ENCODE results near the gene SRC.

The SRC gene

GRCh38 chr20:37432606-37433005 is 86.7 kb downstream of the SRC start:
- Histone ChIP-seq H3K9me3 (ENCODE audit: control insufficient read depth, insufficient read depth, low read length) (no peaks in the 10 kb centered on the region), H3K9ac (ENCODE audit: low read depth, low read length) (no peak overlapping the region), H3K4me1 (ENCODE audit: control insufficient read depth, insufficient read depth, low read length) (no peaks in the 10 kb centered on the region), H3K36me3 (ENCODE audit: control insufficient read depth, insufficient read depth, low read length) (no peaks in the 10 kb centered on the region), H3K4me3 (ENCODE audit: low read depth, low read length) (no peak overlapping the region), H3K27me3 (ENCODE audit: control insufficient read depth, insufficient read depth, low read length) (peaks cover 4% of the 10 kb centered on the region)

DNA sequence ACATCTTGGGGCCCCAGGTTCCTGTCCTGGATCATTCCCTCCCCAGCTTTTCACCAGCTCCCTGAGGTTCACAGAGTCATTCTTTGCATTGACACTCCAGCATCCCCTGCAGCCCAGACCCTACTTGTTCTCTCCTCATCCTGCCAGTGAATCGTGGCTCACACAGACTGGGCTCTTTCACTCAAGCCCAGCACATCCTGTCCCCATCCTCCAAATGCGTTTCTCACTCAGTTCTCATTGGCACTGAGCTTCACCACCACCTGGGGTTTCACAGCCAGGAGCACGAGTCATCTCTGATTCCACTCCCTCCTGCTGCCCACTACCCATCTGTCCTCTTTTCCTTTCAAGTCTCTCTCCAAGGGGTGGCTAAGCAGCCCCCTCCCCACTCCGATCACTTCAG is 89.7 kb downstream of the SRC start:
- Histone ChIP-seq H3K9ac (ENCODE audit: low read depth, low read length) (no peak overlapping the region), H3K4me3 (ENCODE audit: low read depth, low read length) (no peak overlapping the region), H3K9me3 (ENCODE audit: control insufficient read depth, insufficient read depth, low read length) (no peaks in the 10 kb centered on the region), H3K36me3 (ENCODE audit: control insufficient read depth, insufficient read depth, low read length) (no peaks in the 10 kb centered on the region), H3K27me3 (ENCODE audit: control insufficient read depth, insufficient read depth, low read length) (peaks cover 2% of the 10 kb centered on the region), H3K4me1 (ENCODE audit: control insufficient read depth, insufficient read depth, low read length) (peaks cover 6% of the 10 kb centered on the region)

GRCh38 chr20:37436527-37437186 is 90.7 kb downstream of the SRC start:
- no peaks in the 10 kb centered on the region for H3K9me3 ChIP-seq (ENCODE audit: control insufficient read depth, insufficient read depth, low read length)
- peaks cover 6% of the 10 kb centered on the region for H3K4me1 ChIP-seq (ENCODE audit: control insufficient read depth, insufficient read depth, low read length)
- H3K27me3 ChIP-seq (ENCODE audit: control insufficient read depth, insufficient read depth, low read length) = peaks cover 2% of the 10 kb centered on the region
- no peak overlapping the region for H3K4me3 ChIP-seq (ENCODE audit: low read depth, low read length)
- H3K36me3 ChIP-seq (ENCODE audit: control insufficient read depth, insufficient read depth, low read length) = no peaks in the 10 kb centered on the region
- no peak overlapping the region for H3K9ac ChIP-seq (ENCODE audit: low read depth, low read length)

- Histone ChIP-seq H3K27me3 (ENCODE audit: control insufficient read depth, insufficient read depth, low read length) (peaks cover 2% of the 10 kb centered on the region), H3K4me3 (ENCODE audit: low read depth, low read length) (no peak overlapping the region), H3K4me1 (ENCODE audit: control insufficient read depth, insufficient read depth, low read length) (peaks cover 6% of the 10 kb centered on the region)
Measured at GRCh38 chr20:37437676-37438075, 91.7 kb downstream of the SRC start.

DNA sequence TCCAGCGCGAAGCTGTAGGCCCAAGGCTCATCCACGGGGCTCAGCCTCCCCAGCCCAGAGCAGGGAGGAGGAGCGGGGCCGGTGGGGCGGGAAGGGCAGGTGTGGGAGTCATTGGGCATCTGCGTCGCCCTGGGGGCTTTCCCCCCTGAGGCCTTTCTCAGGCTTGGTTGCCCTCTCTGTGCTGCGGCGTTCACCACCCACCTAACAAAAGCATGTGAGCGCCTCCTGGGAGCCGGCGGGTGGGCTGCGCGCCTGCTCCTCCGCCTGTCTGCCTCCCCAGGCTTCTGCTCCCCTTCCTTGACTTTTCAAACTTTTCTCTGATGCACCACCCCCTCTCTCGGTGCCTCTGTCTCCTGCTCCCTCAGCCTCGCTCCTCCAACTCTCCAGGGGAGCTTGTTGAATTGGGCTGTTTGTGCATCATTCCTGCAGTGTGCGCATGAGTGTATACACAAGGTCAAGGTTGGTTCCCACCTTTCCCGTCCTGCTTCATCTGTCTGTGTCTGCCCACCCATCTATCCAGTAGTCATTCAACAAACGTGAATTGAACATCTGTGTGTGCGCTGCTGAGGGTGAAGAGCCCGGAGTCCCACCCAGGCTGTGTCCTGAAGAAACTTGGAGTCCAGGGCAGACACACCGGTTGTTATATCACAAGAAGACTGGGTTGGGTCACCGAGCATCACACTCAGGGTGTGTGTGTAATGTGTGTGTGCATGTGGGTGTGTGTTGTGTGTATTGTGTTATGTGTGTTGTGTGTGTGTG is 92.7 kb downstream of the SRC start:
- no peaks in the 10 kb centered on the region for H3K9me3 ChIP-seq (ENCODE audit: control insufficient read depth, insufficient read depth, low read length)
- H3K36me3 ChIP-seq (ENCODE audit: control insufficient read depth, insufficient read depth, low read length) = no peaks in the 10 kb centered on the region
- H3K27me3 ChIP-seq (ENCODE audit: control insufficient read depth, insufficient read depth, low read length) = peaks cover 2% of the 10 kb centered on the region
- H3K9ac ChIP-seq (ENCODE audit: low read depth, low read length) = no peak overlapping the region
- H3K4me3 ChIP-seq (ENCODE audit: low read depth, low read length) = no peak overlapping the region
- H3K4me1 ChIP-seq (ENCODE audit: control insufficient read depth, insufficient read depth, low read length) = peaks cover 6% of the 10 kb centered on the region

More at GRCh38 chr20:37437676-37438075, 91.7 kb downstream of the SRC start:
- no peaks in the 10 kb centered on the region for H3K36me3 ChIP-seq (ENCODE audit: control insufficient read depth, insufficient read depth, low read length)
- H3K9me3 ChIP-seq (ENCODE audit: control insufficient read depth, insufficient read depth, low read length) = no peaks in the 10 kb centered on the region
- no peak overlapping the region for H3K9ac ChIP-seq (ENCODE audit: low read depth, low read length)

GRCh38 chr20:37439223-37439933 is 93.4 kb downstream of the SRC start:
- no peak overlapping the region for H3K4me3 ChIP-seq (ENCODE audit: low read depth, low read length)
- H3K27me3 ChIP-seq (ENCODE audit: control insufficient read depth, insufficient read depth, low read length) = peaks cover 2% of the 10 kb centered on the region
- H3K9ac ChIP-seq (ENCODE audit: low read depth, low read length) = no peak overlapping the region
- no peaks in the 10 kb centered on the region for H3K36me3 ChIP-seq (ENCODE audit: control insufficient read depth, insufficient read depth, low read length)
- H3K4me1 ChIP-seq (ENCODE audit: control insufficient read depth, insufficient read depth, low read length) = peaks cover 6% of the 10 kb centered on the region
- H3K9me3 ChIP-seq (ENCODE audit: control insufficient read depth, insufficient read depth, low read length) = no peaks in the 10 kb centered on the region

GRCh38 chr20:37441023-37441422 is 95.1 kb downstream of the SRC start:
- no peak overlapping the region for H3K9ac ChIP-seq (ENCODE audit: low read depth, low read length)
- H3K9me3 ChIP-seq (ENCODE audit: control insufficient read depth, insufficient read depth, low read length) = no peaks in the 10 kb centered on the region
- no peaks in the 10 kb centered on the region for H3K36me3 ChIP-seq (ENCODE audit: control insufficient read depth, insufficient read depth, low read length)
- H3K27me3 ChIP-seq (ENCODE audit: control insufficient read depth, insufficient read depth, low read length) = peaks cover 5% of the 10 kb centered on the region
- H3K4me3 ChIP-seq (ENCODE audit: low read depth, low read length) = no peak overlapping the region
- peaks cover 6% of the 10 kb centered on the region for H3K4me1 ChIP-seq (ENCODE audit: control insufficient read depth, insufficient read depth, low read length)

DNA sequence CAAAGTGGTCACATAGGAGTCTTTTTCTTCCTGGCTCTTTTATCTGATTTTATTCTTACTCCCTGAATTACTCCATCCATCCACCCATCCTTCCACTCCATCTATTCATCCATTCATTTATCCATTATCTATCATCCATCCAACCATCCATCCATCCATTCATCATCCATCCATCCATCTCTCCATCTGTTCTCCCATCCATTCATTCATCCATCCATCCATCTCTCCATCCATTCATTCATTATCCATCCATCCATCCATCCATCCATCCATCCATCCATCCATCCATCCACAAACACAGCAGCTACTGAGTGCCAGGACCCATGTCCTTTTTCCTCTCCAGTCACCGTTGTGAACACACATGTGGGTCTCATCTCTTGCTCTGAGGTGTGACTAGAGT is 96.6 kb downstream of the SRC start:
- no peaks in the 10 kb centered on the region for H3K9me3 ChIP-seq (ENCODE audit: control insufficient read depth, insufficient read depth, low read length)
- no peak overlapping the region for H3K4me3 ChIP-seq (ENCODE audit: low read depth, low read length)
- peaks cover 5% of the 10 kb centered on the region for H3K27me3 ChIP-seq (ENCODE audit: control insufficient read depth, insufficient read depth, low read length)
- no peaks in the 10 kb centered on the region for H3K36me3 ChIP-seq (ENCODE audit: control insufficient read depth, insufficient read depth, low read length)
- peaks cover 6% of the 10 kb centered on the region for H3K4me1 ChIP-seq (ENCODE audit: control insufficient read depth, insufficient read depth, low read length)
- no peak overlapping the region for H3K9ac ChIP-seq (ENCODE audit: low read depth, low read length)

DNA sequence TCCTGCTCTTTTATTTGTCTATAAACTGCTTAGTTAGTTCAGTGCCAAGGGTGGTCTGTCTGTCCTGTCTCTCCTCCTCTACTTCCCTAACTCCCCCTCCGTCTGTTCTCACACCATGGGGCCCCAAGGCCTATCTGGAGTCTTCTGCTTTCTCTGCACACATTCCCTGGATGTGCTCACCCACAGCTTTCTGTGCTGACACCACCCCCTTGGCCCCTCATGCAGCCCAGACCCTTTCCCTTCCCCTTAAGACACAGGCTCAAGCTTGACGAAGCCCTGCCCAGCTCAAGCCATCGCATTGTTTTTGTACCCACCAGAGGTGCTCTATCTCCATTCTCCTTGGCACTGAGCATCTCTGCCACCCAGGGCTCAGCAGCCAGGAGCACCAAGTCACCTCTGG is 97.0 kb downstream of the SRC start:
- Histone ChIP-seq H3K36me3 (ENCODE audit: control insufficient read depth, insufficient read depth, low read length) (no peaks in the 10 kb centered on the region), H3K27me3 (ENCODE audit: control insufficient read depth, insufficient read depth, low read length) (peaks cover 5% of the 10 kb centered on the region), H3K9ac (ENCODE audit: low read depth, low read length) (no peak overlapping the region)

DNA sequence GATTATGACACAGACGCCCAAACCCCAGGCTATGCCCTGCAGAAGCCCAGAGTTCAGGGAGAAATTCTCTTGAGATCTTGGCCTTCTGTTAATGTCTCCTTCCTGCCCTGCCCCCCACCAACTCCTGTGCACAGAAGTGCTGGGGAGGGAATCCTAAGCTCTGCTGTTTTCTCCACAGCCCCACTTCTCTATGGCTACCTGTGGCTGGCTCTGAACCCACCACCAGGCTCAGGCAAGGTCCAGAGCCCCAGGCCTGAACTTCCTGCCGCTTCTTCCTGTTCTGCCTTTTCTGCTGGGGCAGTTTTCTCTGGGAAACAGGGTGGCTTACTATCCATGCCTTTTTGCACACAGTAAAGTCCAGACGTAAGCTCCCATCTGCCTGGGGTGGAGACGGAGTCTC is 97.7 kb downstream of the SRC start:
- no peak overlapping the region for H3K4me3 ChIP-seq (ENCODE audit: low read depth, low read length)
- no peaks in the 10 kb centered on the region for H3K9me3 ChIP-seq (ENCODE audit: control insufficient read depth, insufficient read depth, low read length)
- H3K4me1 ChIP-seq (ENCODE audit: control insufficient read depth, insufficient read depth, low read length) = peaks cover 5% of the 10 kb centered on the region
- H3K9ac ChIP-seq (ENCODE audit: low read depth, low read length) = no peak overlapping the region
- no peaks in the 10 kb centered on the region for H3K36me3 ChIP-seq (ENCODE audit: control insufficient read depth, insufficient read depth, low read length)
- H3K27me3 ChIP-seq (ENCODE audit: control insufficient read depth, insufficient read depth, low read length) = peaks cover 5% of the 10 kb centered on the region

More for the DNA sequence above, 97.0 kb downstream of the SRC start:
- Histone ChIP-seq H3K9me3 (ENCODE audit: control insufficient read depth, insufficient read depth, low read length) (no peaks in the 10 kb centered on the region), H3K4me1 (ENCODE audit: control insufficient read depth, insufficient read depth, low read length) (peaks cover 6% of the 10 kb centered on the region), H3K4me3 (ENCODE audit: low read depth, low read length) (no peak overlapping the region)

GRCh38 chr20:37445041-37445440 is 99.1 kb downstream of the SRC start:
- H3K9me3 ChIP-seq (ENCODE audit: control insufficient read depth, insufficient read depth, low read length) = no peaks in the 10 kb centered on the region
- no peaks in the 10 kb centered on the region for H3K36me3 ChIP-seq (ENCODE audit: control insufficient read depth, insufficient read depth, low read length)
- no peaks in the 10 kb centered on the region for H3K4me1 ChIP-seq (ENCODE audit: control insufficient read depth, insufficient read depth, low read length)
- H3K9ac ChIP-seq (ENCODE audit: low read depth, low read length) = no peak overlapping the region
- H3K27me3 ChIP-seq (ENCODE audit: control insufficient read depth, insufficient read depth, low read length) = peaks cover 4% of the 10 kb centered on the region
- H3K4me3 ChIP-seq (ENCODE audit: low read depth, low read length) = no peak overlapping the region

All from iPS-15b (cell line).